Brain pericyte (primary cell): ENCODE data around the gene KDM4F.
A peak's percentile ranks its signal among the peaks of the same experiment; 100 is the strongest.

Experiments
- DNase-seq: peaks from one replicate; pipeline ENCODE4 v3.0.0-alpha.2; 2012; ENCODE audit warnings: low read depth, low spot score

The KDM4F gene

GRCh38 chr11:95059046-95059445 is 9.8 kb downstream of the KDM4F start:
- DNase-seq, result no peak

GRCh38 chr11:95065336-95065735 is 16.1 kb downstream of the KDM4F start:
- no peak for DNase-seq

DNA sequence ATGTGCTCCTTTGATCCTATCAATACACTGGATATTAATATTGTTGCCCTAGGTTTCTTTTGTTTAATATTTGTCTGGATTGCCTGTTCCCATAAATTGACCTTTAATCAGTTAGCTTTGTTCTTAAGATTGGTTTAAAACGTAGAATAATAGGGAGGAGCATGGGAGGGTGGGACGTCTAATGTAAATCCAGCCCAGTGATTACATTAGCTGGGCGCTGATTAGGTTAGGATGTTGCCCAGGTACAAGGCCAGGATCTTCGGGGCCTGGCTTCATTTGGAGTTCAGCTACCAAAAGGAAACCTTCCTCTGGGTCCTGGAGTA is 17.5 kb downstream of the KDM4F start, which contains the start of gene SRSF8:
Gene SRSF8 (plus strand): TSS at position 204 of the 323 bp plus-strand sequence. CDS start 308 bp downstream, outside the sequence.
- DNase-seq, result no peak

- DNase-seq, result no peak
Measured at GRCh38 chr11:95067039-95067840, 18.0 kb downstream of the KDM4F start.

DNA sequence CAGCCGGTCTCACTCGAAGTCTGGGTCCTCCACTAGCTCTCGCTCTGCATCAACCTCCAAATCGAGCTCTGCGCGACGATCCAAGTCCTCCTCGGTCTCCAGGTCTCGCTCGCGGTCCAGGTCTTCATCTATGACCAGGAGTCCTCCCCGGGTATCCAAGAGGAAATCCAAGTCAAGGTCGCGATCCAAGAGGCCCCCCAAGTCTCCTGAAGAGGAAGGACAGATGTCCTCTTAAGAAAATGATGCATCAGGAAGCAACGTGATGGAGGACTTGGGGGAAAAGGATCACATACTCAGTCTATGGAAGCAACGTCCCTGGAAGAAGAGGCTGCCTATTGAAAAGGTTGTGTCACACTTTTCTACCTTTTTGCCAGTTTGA is 18.6 kb downstream of the KDM4F start:
- DNase-seq, result no peak

GRCh38 chr11:95068549-95068948 is 19.3 kb downstream of the KDM4F start:
- no peak for DNase-seq

DNA sequence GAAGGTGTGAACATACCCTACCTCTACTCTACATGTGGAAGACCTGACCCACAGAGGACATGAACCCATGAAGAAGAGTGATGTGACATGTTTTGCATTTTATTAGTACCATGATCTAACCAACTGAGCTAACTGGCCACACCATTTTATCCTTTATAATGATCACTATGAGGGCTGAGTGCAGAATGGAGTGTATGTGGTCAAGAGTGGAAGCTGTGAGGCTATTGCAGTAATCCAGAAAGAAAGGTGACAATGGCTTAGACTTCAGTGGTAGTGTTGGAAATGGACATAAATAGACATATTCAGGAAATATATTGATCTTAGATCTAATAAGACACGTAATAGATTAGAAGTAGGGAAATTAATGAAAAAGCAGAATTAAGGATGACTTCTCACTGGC is 21.2 kb downstream of the KDM4F start:
- DNase-seq, result no peak

DNA sequence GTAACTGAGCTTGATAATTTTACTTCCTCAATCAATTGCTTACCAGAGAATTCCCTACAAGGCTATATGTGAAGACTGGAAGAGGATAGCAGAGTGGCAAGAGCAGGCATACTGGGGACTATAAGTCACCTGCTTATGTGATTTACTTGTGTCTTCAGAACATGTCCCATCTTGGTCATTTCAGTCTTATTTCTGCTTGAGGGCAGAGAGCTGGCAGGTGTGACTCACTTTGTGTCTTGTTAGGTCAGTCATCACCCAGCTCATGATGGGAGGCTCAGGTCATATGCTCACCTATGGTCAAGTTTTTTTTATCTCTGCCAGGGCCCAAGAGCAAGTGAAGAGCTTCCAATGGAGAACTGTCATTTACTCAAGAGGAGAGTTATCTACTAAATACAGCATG is 23.7 kb downstream of the KDM4F start:
- DNase-seq, result no peak

- DNase-seq, result no peak
Measured at GRCh38 chr11:95074792-95075563, 25.8 kb downstream of the KDM4F start.

- peak; percentile 88 for DNase-seq
Measured at GRCh38 chr11:95076416-95076815, 27.2 kb downstream of the KDM4F start.

DNA sequence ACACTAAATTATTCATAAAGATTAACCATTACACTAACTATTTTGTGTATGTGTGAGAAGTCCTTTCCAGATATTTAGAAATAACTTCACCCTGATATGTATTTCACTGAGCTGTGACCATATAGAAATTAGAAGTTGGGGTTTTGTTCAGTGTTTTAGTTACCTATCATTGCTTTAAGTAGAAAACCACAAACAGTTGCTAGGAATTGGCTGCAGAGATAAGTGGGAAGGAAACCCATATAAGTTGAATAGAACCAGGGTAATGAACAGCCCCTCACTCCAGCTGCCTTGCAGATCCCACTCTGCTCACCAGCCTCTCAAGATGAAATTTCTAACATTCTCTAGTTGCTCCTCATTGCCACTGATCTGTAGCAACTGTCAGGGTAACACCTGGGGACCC is 27.8 kb downstream of the KDM4F start:
- DNase-seq, result no peak

GRCh38 chr11:95078526-95078925 is 29.3 kb downstream of the KDM4F start:
- no peak for DNase-seq

DNA sequence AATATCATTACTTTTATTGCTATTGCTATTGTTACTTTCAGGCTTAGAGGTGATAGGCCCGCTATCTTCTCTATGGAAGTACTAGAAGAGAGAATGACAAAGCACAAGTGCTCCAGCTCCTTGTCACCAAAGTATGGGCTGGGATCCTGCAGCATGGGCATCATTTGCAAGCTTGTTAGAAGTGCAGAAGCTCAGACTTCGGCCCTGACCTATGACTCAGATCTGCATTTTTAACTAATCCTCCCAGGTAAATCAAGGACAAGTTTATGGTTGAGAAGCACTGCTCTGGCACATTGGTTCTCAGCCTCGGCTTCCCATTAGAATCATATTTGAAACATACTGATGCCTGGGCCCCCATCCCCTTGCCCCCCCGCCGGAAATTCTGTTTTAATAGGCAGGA is 31.8 kb downstream of the KDM4F start:
- no peak for DNase-seq

DNA sequence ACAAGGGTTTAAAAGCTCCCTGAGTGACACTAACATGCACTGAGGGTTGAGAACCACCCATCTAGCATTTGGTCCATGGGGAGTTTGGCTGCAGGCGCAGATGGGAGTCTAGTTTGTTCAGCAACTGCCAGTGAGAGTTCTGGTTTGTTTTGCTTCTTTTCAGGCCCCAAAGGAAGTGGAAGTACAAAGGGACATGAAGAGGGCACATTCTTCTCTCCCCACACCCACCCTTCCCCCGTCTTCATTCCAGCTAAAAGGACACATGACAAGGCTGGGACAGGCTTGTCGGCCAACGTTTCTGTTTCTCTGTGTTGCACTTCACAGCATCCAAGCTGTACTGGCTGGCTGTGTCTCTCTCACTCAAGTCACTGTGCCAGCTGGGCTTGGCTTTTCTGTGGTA is 32.2 kb downstream of the KDM4F start:
- no peak for DNase-seq

GRCh38 chr11:95082576-95083001 is 33.4 kb downstream of the KDM4F start:
- no peak for DNase-seq

GRCh38 chr11:95084509-95084908 is 35.3 kb downstream of the KDM4F start:
- no peak for DNase-seq

- DNase-seq, result no peak
Measured at GRCh38 chr11:95085117-95085816, 36.0 kb downstream of the KDM4F start.

DNA sequence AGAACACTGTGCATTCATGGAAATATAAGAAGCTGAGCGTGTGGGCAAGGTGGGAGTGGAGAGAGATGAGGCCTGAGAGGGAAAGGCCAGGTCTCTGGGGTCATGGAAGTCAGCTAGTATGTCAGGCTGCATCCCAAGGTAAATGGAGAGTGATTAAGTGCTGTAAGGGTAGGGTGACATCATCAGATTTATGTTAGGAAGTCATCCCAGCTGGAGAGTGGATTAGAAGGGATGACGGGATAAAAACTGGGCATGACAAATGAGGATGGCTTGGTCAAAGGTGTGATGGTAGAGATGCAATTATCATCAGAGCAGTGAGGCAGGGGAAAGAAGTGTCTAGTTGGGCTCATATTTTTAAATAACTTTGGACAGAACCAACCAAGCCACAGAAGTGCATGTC is 36.9 kb downstream of the KDM4F start:
- DNase-seq, result no peak

- no peak for DNase-seq
Measured at GRCh38 chr11:95086836-95087570, 37.8 kb downstream of the KDM4F start.

- no peak for DNase-seq
Measured at GRCh38 chr11:95088946-95089619, 39.9 kb downstream of the KDM4F start.
